ENCODE data around the gene UBE2V1. TPM values are rescaled to one million over a fixed set of nuclear protein-coding genes. Genes with fewer than 3 reads are reported as not detected.
"Not testable (repeated sequence)": the region's sequence is repeated elsewhere in the genome, so short reads cannot be mapped to it uniquely, and the experiment has no call there.

UBE2V1 gene
- total RNA-seq, 1 donor from 2014 or later = 150 TPM

GRCh38 chr20:50138479-50139393, 25.8 kb upstream of the UBE2V1 start:
- Mint-ChIP-seq H3K27ac (no peak overlapping the region), H3K9me3 (ENCODE audit: low read depth) (no peaks in the 10 kb centered on the region), H3K27me3 (no peaks in the 10 kb centered on the region), H3K36me3 (ENCODE audit: insufficient read depth) (peaks cover 25% of the 10 kb centered on the region), H3K4me3 (ENCODE audit: low read depth) (no peak overlapping the region), H3K4me1 (ENCODE audit: low read depth) (peaks cover 5% of the 10 kb centered on the region)
- no peak for TF ChIP-seq CTCF (IDR thresholded peaks at IDR 0.05; ENCODE audit: unreplicated experiment)
- DNase-seq (ENCODE audit: low spot score, unreplicated experiment) = no peak

GRCh38 chr20:50138120-50138478, 25.1 kb upstream of the UBE2V1 start:
- H3K36me3 Mint-ChIP-seq (ENCODE audit: insufficient read depth) = peaks cover 22% of the 10 kb centered on the region

GRCh38 chr20:50137702-50138101, 24.8 kb upstream of the UBE2V1 start:
- not testable (repeated sequence) for H3K27ac Mint-ChIP-seq; H3K9me3 Mint-ChIP-seq (ENCODE audit: low read depth); H3K4me3 Mint-ChIP-seq (ENCODE audit: low read depth); H3K4me1 Mint-ChIP-seq (ENCODE audit: low read depth); H3K27me3 Mint-ChIP-seq; DNase-seq (ENCODE audit: low spot score, unreplicated experiment)
- peaks cover 18% of the 10 kb centered on the region for H3K36me3 Mint-ChIP-seq (ENCODE audit: insufficient read depth)

More at GRCh38 chr20:50138120-50138478, 25.1 kb upstream of the UBE2V1 start:
- H3K9me3 Mint-ChIP-seq (ENCODE audit: low read depth) = no peaks in the 10 kb centered on the region
- H3K27ac Mint-ChIP-seq = no peak overlapping the region
- H3K4me3 Mint-ChIP-seq (ENCODE audit: low read depth) = no peak overlapping the region
- no peak for DNase-seq (ENCODE audit: low spot score, unreplicated experiment)
- no peak for TF ChIP-seq CTCF (IDR thresholded peaks at IDR 0.05; ENCODE audit: unreplicated experiment)
- no peaks in the 10 kb centered on the region for H3K27me3 Mint-ChIP-seq
- H3K4me1 Mint-ChIP-seq (ENCODE audit: low read depth) = peaks cover 5% of the 10 kb centered on the region

- Mint-ChIP-seq H3K4me1 (ENCODE audit: low read depth) (peaks cover under 1% of the 10 kb centered on the region), H3K27ac (peak overlapping the region; percentile 34)
Measured at GRCh38 chr20:50136822-50137599, 24.1 kb upstream of the UBE2V1 start.

DNA sequence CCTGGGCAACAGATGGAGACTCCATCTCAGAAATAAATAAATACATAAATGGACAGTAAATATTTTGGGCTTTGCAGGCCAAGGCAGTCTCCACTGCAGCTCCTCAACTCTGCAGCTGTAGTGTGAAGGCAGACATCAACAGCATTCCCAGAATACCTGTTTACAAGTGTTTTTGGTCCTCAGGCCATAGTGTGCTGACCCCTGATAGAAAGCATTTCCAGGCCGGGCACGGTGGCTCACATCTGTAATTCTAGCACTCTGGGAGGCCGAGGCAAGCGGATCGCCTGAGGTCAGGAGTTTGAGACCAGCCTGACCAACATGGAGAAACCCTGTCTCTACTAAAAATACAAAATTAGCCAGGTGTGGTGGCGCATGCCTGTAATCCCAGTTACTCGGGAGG, 22.2 kb upstream of the UBE2V1 start:
- not testable (repeated sequence) for H3K4me3 Mint-ChIP-seq (ENCODE audit: low read depth); DNase-seq (ENCODE audit: low spot score, unreplicated experiment); H3K27ac Mint-ChIP-seq; H3K27me3 Mint-ChIP-seq; H3K4me1 Mint-ChIP-seq (ENCODE audit: low read depth); H3K9me3 Mint-ChIP-seq (ENCODE audit: low read depth)
- peaks cover 17% of the 10 kb centered on the region for H3K36me3 Mint-ChIP-seq (ENCODE audit: insufficient read depth)

More at GRCh38 chr20:50136822-50137599, 24.1 kb upstream of the UBE2V1 start:
- no peak for TF ChIP-seq CTCF (IDR thresholded peaks at IDR 0.05; ENCODE audit: unreplicated experiment)
- H3K9me3 Mint-ChIP-seq (ENCODE audit: low read depth) = no peaks in the 10 kb centered on the region
- H3K36me3 Mint-ChIP-seq (ENCODE audit: insufficient read depth) = peaks cover 19% of the 10 kb centered on the region
- H3K27me3 Mint-ChIP-seq = no peaks in the 10 kb centered on the region
- DNase-seq (ENCODE audit: low spot score, unreplicated experiment) = no peak
- no peak overlapping the region for H3K4me3 Mint-ChIP-seq (ENCODE audit: low read depth)

- no peaks in the 10 kb centered on the region for H3K4me1 Mint-ChIP-seq (ENCODE audit: low read depth)
- H3K9me3 Mint-ChIP-seq (ENCODE audit: low read depth) = no peaks in the 10 kb centered on the region
Measured at GRCh38 chr20:50133474-50134217, 20.7 kb upstream of the UBE2V1 start.

More at GRCh38 chr20:50133474-50134217, 20.7 kb upstream of the UBE2V1 start:
- no peak overlapping the region for H3K4me3 Mint-ChIP-seq (ENCODE audit: low read depth)
- H3K27me3 Mint-ChIP-seq = no peaks in the 10 kb centered on the region
- no peak overlapping the region for H3K27ac Mint-ChIP-seq
- peak; percentile 30 for TF ChIP-seq CTCF (IDR thresholded peaks at IDR 0.05; ENCODE audit: unreplicated experiment)
- peaks cover 14% of the 10 kb centered on the region for H3K36me3 Mint-ChIP-seq (ENCODE audit: insufficient read depth)
- no peak for DNase-seq (ENCODE audit: low spot score, unreplicated experiment)

Data from progenitor cell of endocrine pancreas (in vitro differentiated cells).